Activated CD8-positive, alpha-beta T cell treated with anti-CD3 and anti-CD28 coated beads, Interleukin-2, amount 10 ng/mL, durations not matched to agents 7 days and 5 days (primary cell): ENCODE results near the gene TAS2R8. TPM values are rescaled to one million over a fixed set of nuclear protein-coding genes. Genes with fewer than 3 reads are reported as not detected.

Experiments
- total RNA-seq, 2 experiments: library from RNA; stranded (reverse); gene quantifications; one replicate each; pipeline ENCODE4 v1.2.3, GENCODE V29; 2021

Gene TAS2R8
- total RNA-seq, 2 experiments from 2014 or later = not detected

Other genes with a start within 250 kb of the TAS2R8 start
- 10 to 100 TPM; 73.9 to 76.9 TPM for gene MAGOHB, start 193.7 kb downstream of the TAS2R8 start, total RNA-seq
- 1 to 10 TPM; 5.3 to 5.9 TPM for gene STYK1, start 133.2 kb downstream of the TAS2R8 start, total RNA-seq
- gene YBX3, start 84.0 kb downstream of the TAS2R8 start, total RNA-seq = 10 to 100 TPM; 85.4 to 91.9 TPM
- not detected for gene TAS2R7, start 4.7 kb downstream of the TAS2R8 start, total RNA-seq
- not detected for gene TAS2R9, start 2.9 kb upstream of the TAS2R8 start, total RNA-seq
- gene TAS2R10, start 19.1 kb upstream of the TAS2R8 start, total RNA-seq = not detected
- 1 to 10 TPM; 1.3 to 2.9 TPM for gene PRR4, start 42.2 kb upstream of the TAS2R8 start, total RNA-seq
- gene PRH1, start 77.0 kb upstream of the TAS2R8 start, total RNA-seq = 10 to 100 TPM; 21.3 to 21.4 TPM
- gene TAS2R13, start 102.3 kb upstream of the TAS2R8 start, total RNA-seq = 1 to 10 TPM; 1.0 to 1.1 TPM
- gene PRH2, start 122.0 kb upstream of the TAS2R8 start, total RNA-seq = not detected
- gene TAS2R14, start 132.0 kb upstream of the TAS2R8 start, total RNA-seq = 1 to 10 TPM; 2.1 to 2.4 TPM
- 1 to 10 TPM in 1 of 2 experiments, under 1 TPM in 1; 0.95 to 1.4 TPM for gene TAS2R50, start 179.6 kb upstream of the TAS2R8 start, total RNA-seq
- gene TAS2R20, start 191.0 kb upstream of the TAS2R8 start, total RNA-seq = 1 to 10 TPM; 1.9 to 2.2 TPM
- 1 to 10 TPM; 1.9 to 2.1 TPM for gene TAS2R19, start 215.3 kb upstream of the TAS2R8 start, total RNA-seq
- 1 to 10 TPM; 2.2 to 3.0 TPM for gene TAS2R31, start 224.1 kb upstream of the TAS2R8 start, total RNA-seq